SK-N-SH (cell line): Measurements from ENCODE around the gene ATG3. TPM values are rescaled to one million over a fixed set of nuclear protein-coding genes. Genes with fewer than 3 reads are reported as not detected.

Experiments
- CTCF ChIA-PET: fragments of 300-600, 350-600 bp; formaldehyde crosslinking; extraction: SDS; loops from one replicate; lab custom pipeline; 2021; lab: Yijun Ruan, JAX
- POLR2A ChIA-PET: fragments of 350-600 bp; sonication (Branson Sonifier 250); formaldehyde crosslinking; extraction: SDS; loops from one replicate; lab custom pipeline; 2020; ENCODE audit warnings: antibody characterized with exemption, inconsistent platforms; lab: Yijun Ruan, JAX
- DNase-seq: peaks from one replicate; pipeline ENCODE4 v3.0.0; 2012
- H2AFZ ChIP-seq: fragments of 200-600 bp; sonication (generic); 2 replicates; pipeline ENCODE4 v1.8.1; 2016; ENCODE audit warnings: antibody characterized with exemption, mild to moderate bottlenecking, low read depth
- H3F3A ChIP-seq: fragments of 200-600 bp; sonication (generic); replicated peaks from 2 replicates; pipeline ENCODE3; 2016; ENCODE audit warnings: antibody characterized with exemption, mild to moderate bottlenecking; ENCODE audit not compliant: insufficient read depth
- H3K27ac ChIP-seq, 2 experiments: fragments of 200-500 bp in 1 of 2; fragments of 200-600 bp in 1 of 2; sonication (Bioruptor generic) in 1 of 2; sonication (generic), shearing (Covaris generic) in 1 of 2; 2 replicates each; pipeline versions ENCODE4 v1.5.1 to v1.6.1; 2014 to 2016; ENCODE audit warnings: low read depth in 2 of 2, inconsistent platforms in 1 of 2, low read length in 1 of 2, mild to moderate bottlenecking in 1 of 2, mixed read lengths in 1 of 2
- H3K27me3 ChIP-seq: fragments of 200-600 bp; sonication (generic), shearing (Covaris generic); 2 replicates; pipeline ENCODE4 v1.6.1; 2016; ENCODE audit warnings: mixed run types; ENCODE audit not compliant: insufficient read depth
- H3K36me3 ChIP-seq, 2 experiments: fragments of 200-500 bp in 1 of 2; fragments of 200-600 bp in 1 of 2; sonication (Bioruptor generic) in 1 of 2; sonication (generic) in 1 of 2; replicated peaks in 1 of 2; 2 replicates each; pipeline versions ENCODE3 to v1.5.1; 2014 to 2016; ENCODE audit warnings: low read length in 1 of 2, mild to moderate bottlenecking in 1 of 2; ENCODE audit not compliant: insufficient read depth in 2 of 2, control insufficient read depth in 1 of 2
- H3K4me1 ChIP-seq, 2 experiments: fragments of 200-500 bp in 1 of 2; fragments of 200-600 bp in 1 of 2; sonication (Bioruptor generic) in 1 of 2; sonication (generic), shearing (Covaris generic) in 1 of 2; 2 replicates each; pipeline versions ENCODE4 v1.5.1 to v1.6.1; 2014 to 2016; ENCODE audit warnings: low read depth in 1 of 2, low read length in 1 of 2, mixed run types in 1 of 2; ENCODE audit not compliant: insufficient read depth in 2 of 2, control insufficient read depth in 1 of 2
- H3K4me2 ChIP-seq: fragments of 200-600 bp; sonication (generic), shearing (Covaris generic); 2 replicates; pipeline ENCODE4 v1.6.1; 2017; ENCODE audit warnings: mixed run types
- H3K4me3 ChIP-seq, 2 experiments: fragments of 200-500 bp in 1 of 2; fragments of 200-600 bp in 1 of 2; sonication (Bioruptor generic) in 1 of 2; sonication (generic), shearing (Covaris generic) in 1 of 2; 2 replicates each; pipeline versions ENCODE4 v1.5.1 to v1.8.1; 2014 to 2016; ENCODE audit warnings: low read depth in 2 of 2, inconsistent platforms in 1 of 2, low read length in 1 of 2, mild to moderate bottlenecking in 1 of 2, mixed read lengths in 1 of 2, moderate library complexity in 1 of 2
- H3K79me2 ChIP-seq: fragments of 200-600 bp; sonication (generic); 2 replicates; pipeline ENCODE4 v1.8.1; 2017; ENCODE audit warnings: mild to moderate bottlenecking; ENCODE audit not compliant: insufficient read depth
- H3K9ac ChIP-seq: fragments of 200-600 bp; sonication (generic); 2 replicates; pipeline ENCODE4 v1.6.1; 2017; ENCODE audit warnings: mixed run types
- H3K9me2 ChIP-seq: fragments of 200-600 bp; sonication (generic); 2 replicates; pipeline ENCODE4 v1.6.1; 2017; ENCODE audit warnings: mixed run types
- H3K9me3 ChIP-seq: fragments of 200-600 bp; sonication (generic); 2 replicates; pipeline ENCODE4 v1.6.1; 2017; ENCODE audit warnings: mixed run types, mild to moderate bottlenecking, moderate library complexity
- H4K20me1 ChIP-seq: fragments of 200-600 bp; sonication (generic); 2 replicates; pipeline ENCODE4 v1.6.1; 2017; ENCODE audit warnings: mild to moderate bottlenecking, mixed run types; ENCODE audit not compliant: insufficient read depth
- CHD2 ChIP-seq: fragments of 150-350 bp; IDR thresholded peaks from 2 replicates; pipeline ENCODE4 v1.6.1; 2018; ENCODE audit warnings: low read length; ENCODE audit not compliant: partially characterized antibody
- FOSL2 ChIP-seq: IDR thresholded peaks from 2 replicates; pipeline ENCODE4 v1.4.0; 2012; ENCODE audit warnings: low read depth, mild to moderate bottlenecking, moderate library complexity, borderline replicate concordance
- GATA2 ChIP-seq: sonication (generic); formaldehyde crosslinking; IDR thresholded peaks from 2 replicates; pipeline ENCODE4 v1.5.0; 2020; ENCODE audit warnings: mild to moderate bottlenecking, missing genetic modification reagents
- JUND ChIP-seq: IDR thresholded peaks from 2 replicates; pipeline ENCODE4 v1.4.0; 2012
- MAX ChIP-seq: IDR thresholded peaks from 2 replicates; pipeline ENCODE4 v1.4.0; 2012; ENCODE audit warnings: low read depth
- RAD21 ChIP-seq: IDR thresholded peaks from 2 replicates; pipeline ENCODE4 v1.6.1; 2012; ENCODE audit warnings: mild to moderate bottlenecking, low read length
- RFX5 ChIP-seq: IDR thresholded peaks from 2 replicates; pipeline ENCODE4 v1.6.1; 2012; ENCODE audit warnings: mild to moderate bottlenecking, improper control_type of control experiment, low read length
- SIN3A ChIP-seq: IDR thresholded peaks from 2 replicates; pipeline ENCODE4 v1.6.1; 2012; ENCODE audit warnings: low read depth, mild to moderate bottlenecking, low read length, moderate library complexity, borderline replicate concordance
- TAF1 ChIP-seq: IDR thresholded peaks from 2 replicates; pipeline ENCODE4 v1.6.1; 2012; ENCODE audit warnings: low read depth, mild to moderate bottlenecking, low read length, moderate library complexity, borderline replicate concordance
- TEAD4 ChIP-seq: IDR thresholded peaks from 2 replicates; pipeline ENCODE4 v1.4.0; 2012; ENCODE audit warnings: mild to moderate bottlenecking, borderline replicate concordance; ENCODE audit not compliant: insufficient read depth
- YY1 ChIP-seq: IDR thresholded peaks from 2 replicates; pipeline ENCODE4 v1.4.0; 2012; ENCODE audit warnings: low read depth, mild to moderate bottlenecking
- WGBS: methylation state at CpG from one replicate; pipeline ENCODE4 v1.1.6; 2017; ENCODE audit warnings: low lambda C conversion rate; 5-methylcytosine and 5-hydroxymethylcytosine counted together
- polyA plus RNA-seq, 3 experiments: library from polyadenylated mRNA; depleted of rRNA; stranded (reverse); fragments of >200 nt; gene quantifications; 2 replicates each; pipeline ENCODE4 v1.2.3, GENCODE V29; 2012
- TF ChIP-seq, protein P1 (sequence below): fragments of 150-350 bp; IDR thresholded peaks from 2 replicates; pipeline ENCODE4 v1.6.1; 2016; ENCODE audit warnings: mild to moderate bottlenecking, low read depth, low read length
- TF ChIP-seq, protein P2 (sequence below): IDR thresholded peaks from 2 replicates; pipeline ENCODE4 v1.4.0; 2012; ENCODE audit warnings: low read depth, borderline replicate concordance

ATG3 gene
- polyA plus RNA-seq, 1 of the 3 experiments (the other 2 are of a cell fraction): 38.8 TPM

- TF ChIP-seq RFX5 (no peak), FOSL2 (no peak)
These were observed 40.6 kb upstream of the ATG3 start (continued) for GRCh38 chr3:112602217-112602838.

- Histone ChIP-seq H3K27me3 (no peaks in the 10 kb centered on the region), H3K4me3 (no peak overlapping the region), H3K4me1 (peaks cover 0 to under 1% of the 10 kb centered on the region in 2 experiments; a peak in 1 of 4 replicates), H3K9me3 (no peaks in the 10 kb centered on the region), H3K9ac (no peak overlapping the region), H3F3A (peaks cover 13% of the 10 kb centered on the region), H3K4me2 (no peak overlapping the region), H2AFZ (no peak overlapping the region), H4K20me1 (no peaks in the 10 kb centered on the region), H3K9me2 (no peaks in the 10 kb centered on the region), H3K27ac (no peak overlapping the region), H3K36me3 (peaks cover 12 to 40% of the 10 kb centered on the region in 2 experiments), H3K79me2 (no peaks in the 10 kb centered on the region)
- ChIA-PET POLR2A (no interaction called here), CTCF (interaction anchor here (1.2 to 2.2 kb wide), 2 partner anchors 17 to 30 kb away, joined by 3 to 7 read pairs; no protein-coding TSS in a partner anchor)
- DNase-seq: no peak
- TF ChIP-seq TEAD4 (no peak), TAF1 (no peak), SIN3A (no peak), MAX (no peak), FOSL2 (no peak), GATA2 (CRISPR knock-in tag) (no peak), RAD21 (no peak), JUND (no peak)
- TF ChIP-seq, protein P1, sequence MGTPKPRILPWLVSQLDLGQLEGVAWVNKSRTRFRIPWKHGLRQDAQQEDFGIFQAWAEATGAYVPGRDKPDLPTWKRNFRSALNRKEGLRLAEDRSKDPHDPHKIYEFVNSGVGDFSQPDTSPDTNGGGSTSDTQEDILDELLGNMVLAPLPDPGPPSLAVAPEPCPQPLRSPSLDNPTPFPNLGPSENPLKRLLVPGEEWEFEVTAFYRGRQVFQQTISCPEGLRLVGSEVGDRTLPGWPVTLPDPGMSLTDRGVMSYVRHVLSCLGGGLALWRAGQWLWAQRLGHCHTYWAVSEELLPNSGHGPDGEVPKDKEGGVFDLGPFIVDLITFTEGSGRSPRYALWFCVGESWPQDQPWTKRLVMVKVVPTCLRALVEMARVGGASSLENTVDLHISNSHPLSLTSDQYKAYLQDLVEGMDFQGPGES: no peak
- TF ChIP-seq, protein P2, sequence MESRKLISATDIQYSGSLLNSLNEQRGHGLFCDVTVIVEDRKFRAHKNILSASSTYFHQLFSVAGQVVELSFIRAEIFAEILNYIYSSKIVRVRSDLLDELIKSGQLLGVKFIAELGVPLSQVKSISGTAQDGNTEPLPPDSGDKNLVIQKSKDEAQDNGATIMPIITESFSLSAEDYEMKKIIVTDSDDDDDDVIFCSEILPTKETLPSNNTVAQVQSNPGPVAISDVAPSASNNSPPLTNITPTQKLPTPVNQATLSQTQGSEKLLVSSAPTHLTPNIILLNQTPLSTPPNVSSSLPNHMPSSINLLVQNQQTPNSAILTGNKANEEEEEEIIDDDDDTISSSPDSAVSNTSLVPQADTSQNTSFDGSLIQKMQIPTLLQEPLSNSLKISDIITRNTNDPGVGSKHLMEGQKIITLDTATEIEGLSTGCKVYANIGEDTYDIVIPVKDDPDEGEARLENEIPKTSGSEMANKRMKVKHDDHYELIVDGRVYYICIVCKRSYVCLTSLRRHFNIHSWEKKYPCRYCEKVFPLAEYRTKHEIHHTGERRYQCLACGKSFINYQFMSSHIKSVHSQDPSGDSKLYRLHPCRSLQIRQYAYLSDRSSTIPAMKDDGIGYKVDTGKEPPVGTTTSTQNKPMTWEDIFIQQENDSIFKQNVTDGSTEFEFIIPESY: no peak
These were observed 37.0 kb upstream of the ATG3 start for GRCh38 chr3:112598731-112599130.

- Histone ChIP-seq H3K4me2 (no peak overlapping the region), H3K4me1 (no peaks in the 10 kb centered on the region; a peak in 1 of 4 replicates), H3K9me2 (no peaks in the 10 kb centered on the region), H3K9me3 (no peaks in the 10 kb centered on the region), H2AFZ (no peak overlapping the region), H3K27ac (no peak overlapping the region), H3K9ac (no peak overlapping the region), H3K27me3 (no peaks in the 10 kb centered on the region), H3K79me2 (no peaks in the 10 kb centered on the region), H3K4me3 (no peak overlapping the region), H3F3A (peaks cover 11% of the 10 kb centered on the region), H4K20me1 (no peaks in the 10 kb centered on the region), H3K36me3 (peaks cover 12 to 40% of the 10 kb centered on the region in 2 experiments)
- no peak for DNase-seq
- POLR2A ChIA-PET: no interaction called here
- CTCF ChIA-PET: interaction anchor here (1.2 to 2.2 kb wide), 2 partner anchors 16 to 30 kb away, joined by 3 to 7 read pairs; no protein-coding TSS in a partner anchor
- WGBS: 95% methylated on average over 2 of the region's 2 CpGs
- TF ChIP-seq JUND (no peak), CHD2 (no peak), YY1 (no peak), SIN3A (no peak)
- TF ChIP-seq, protein P1: no peak
These were observed 36.2 kb upstream of the ATG3 start for GRCh38 chr3:112597945-112598344.
